ENCODE measurements around the gene ZFP64.
"Not testable (repeated sequence)": the region's sequence is repeated elsewhere in the genome, so short reads cannot be mapped to it uniquely, and the experiment has no call there.

ZFP64 gene

DNA sequence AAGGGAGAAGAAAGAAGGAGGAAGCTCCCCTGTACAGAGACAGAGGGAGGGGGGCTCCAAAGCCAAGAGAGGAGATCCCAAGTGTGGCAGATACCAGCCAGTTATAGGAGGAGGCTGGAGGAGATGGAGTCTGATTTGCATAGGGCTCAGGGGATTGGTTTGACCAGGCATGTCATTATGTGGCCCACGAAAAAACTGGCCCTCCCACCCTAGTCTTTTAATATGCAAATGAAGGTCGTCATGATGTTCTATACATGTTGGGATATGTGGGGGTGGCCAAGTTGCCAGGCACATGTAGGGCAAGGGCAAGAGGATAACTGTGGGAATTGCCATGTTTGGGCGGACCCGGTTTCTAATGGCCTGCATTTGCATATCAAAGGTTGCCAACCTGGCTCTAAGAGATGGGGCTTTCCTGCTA, 17.6 kb upstream of the ZFP64 start:
- DNase-seq = no peak
- in situ Hi-C loops (cut with HindIII; ENCODE audit: low pct_ligation_motif_present, low pct_unique_long_range_greater_than_20kb, low sequenced_read_pairs) = no loop called here

GRCh38 chr20:52207020-52207810, 15.6 kb upstream of the ZFP64 start:
- DNase-seq = no peak
- in situ Hi-C loops (cut with HindIII; ENCODE audit: low pct_ligation_motif_present, low pct_unique_long_range_greater_than_20kb, low sequenced_read_pairs) = no loop called here

- DNase-seq = no peak
Observed at GRCh38 chr20:52204136-52204535, 12.6 kb upstream of the ZFP64 start.

DNA sequence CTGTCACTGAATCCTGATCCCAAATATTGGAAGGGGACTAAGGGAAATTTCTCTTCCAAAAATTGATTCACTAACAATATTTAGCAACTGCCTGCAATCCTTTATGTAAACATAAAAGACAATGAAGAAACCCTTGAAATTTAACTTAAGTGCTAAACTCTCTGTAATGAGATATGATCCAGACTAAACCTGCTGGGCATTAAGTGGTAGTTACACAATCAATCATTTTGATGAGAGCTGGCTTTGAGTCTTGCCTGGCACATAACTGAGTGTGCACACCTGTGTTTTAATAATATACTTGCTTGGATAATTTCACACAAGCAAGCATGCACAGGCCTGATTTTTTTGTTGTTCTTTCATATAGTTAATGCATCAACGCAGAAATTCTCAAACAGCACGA, 9.8 kb upstream of the ZFP64 start:
- no peak for DNase-seq
- in situ Hi-C loops (cut with HindIII; ENCODE audit: low pct_ligation_motif_present, low pct_unique_long_range_greater_than_20kb, low sequenced_read_pairs) = no loop called here

More at GRCh38 chr20:52204136-52204535, 12.6 kb upstream of the ZFP64 start:
- in situ Hi-C loops (cut with HindIII; ENCODE audit: low pct_ligation_motif_present, low pct_unique_long_range_greater_than_20kb, low sequenced_read_pairs) = no loop called here

DNA sequence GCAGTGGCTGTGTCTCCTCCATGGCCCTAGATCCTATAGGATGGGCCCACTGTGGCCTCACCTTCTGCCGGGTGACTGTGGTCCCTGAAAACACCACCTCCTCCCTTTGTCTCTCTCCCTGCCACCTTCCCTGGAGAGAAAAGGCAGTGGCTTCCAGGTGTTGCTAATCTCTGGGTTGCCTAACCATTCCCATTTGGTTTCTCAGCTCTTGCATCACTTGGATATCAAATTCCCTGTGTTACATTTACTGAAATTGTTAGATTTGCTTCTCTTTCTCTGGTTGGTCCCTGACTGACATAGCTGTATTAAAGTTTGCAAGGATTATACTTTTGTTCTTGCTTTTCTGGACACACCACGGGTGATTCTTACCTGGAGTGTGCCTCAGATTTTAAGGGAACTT, 9.3 kb upstream of the ZFP64 start:
- no peak for DNase-seq
- in situ Hi-C loops (cut with HindIII; ENCODE audit: low pct_ligation_motif_present, low pct_unique_long_range_greater_than_20kb, low sequenced_read_pairs) = no loop called here

GRCh38 chr20:52196845-52197244, 5.3 kb upstream of the ZFP64 start:
- in situ Hi-C loops (cut with HindIII; ENCODE audit: low pct_ligation_motif_present, low pct_unique_long_range_greater_than_20kb, low sequenced_read_pairs) = no loop called here
- DNase-seq = no peak

GRCh38 chr20:52193886-52194545, 2.4 kb upstream of the ZFP64 start:
- in situ Hi-C loops (cut with HindIII; ENCODE audit: low pct_ligation_motif_present, low pct_unique_long_range_greater_than_20kb, low sequenced_read_pairs) = no loop called here
- DNase-seq = no peak

DNA sequence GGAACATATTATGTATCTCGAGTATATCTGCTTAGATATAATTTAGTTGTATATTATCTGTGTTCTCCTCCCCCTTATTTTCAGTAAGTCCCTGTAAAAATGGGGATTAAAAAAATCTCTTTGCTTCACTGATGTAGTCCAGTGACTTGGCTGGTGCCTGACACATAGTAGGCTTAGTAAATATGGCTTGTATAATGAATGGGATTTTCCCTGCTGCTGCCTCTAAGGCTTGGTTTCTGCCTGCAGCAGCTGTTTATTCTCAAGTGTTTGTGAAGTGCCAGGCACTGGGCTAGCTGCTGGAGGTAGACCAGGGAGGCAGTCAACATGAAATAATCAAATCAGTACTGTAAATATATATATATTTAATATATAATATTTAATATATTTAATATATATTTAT, 1.6 kb upstream of the ZFP64 start:
- in situ Hi-C loops (cut with HindIII; ENCODE audit: low pct_ligation_motif_present, low pct_unique_long_range_greater_than_20kb, low sequenced_read_pairs) = no loop called here
- DNase-seq = no peak

DNA sequence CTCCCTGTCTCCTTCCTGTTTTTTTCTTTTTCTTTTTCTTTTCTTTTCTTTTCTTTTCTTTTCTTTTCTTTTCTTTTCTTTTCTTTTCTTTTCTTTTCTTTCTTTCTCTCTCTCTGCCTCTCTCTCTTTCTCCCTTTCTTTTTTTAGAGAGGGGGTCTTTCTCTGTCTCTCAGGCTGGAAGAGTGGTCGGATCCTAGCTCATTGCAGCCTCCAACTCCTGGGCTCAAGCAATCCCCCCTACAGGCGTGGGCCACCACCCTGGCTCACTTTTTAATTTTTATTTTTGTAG, 1.1 kb upstream of the ZFP64 start:
- in situ Hi-C loops (cut with HindIII; ENCODE audit: low pct_ligation_motif_present, low pct_unique_long_range_greater_than_20kb, low sequenced_read_pairs); DNase-seq: not testable (repeated sequence)

DNA sequence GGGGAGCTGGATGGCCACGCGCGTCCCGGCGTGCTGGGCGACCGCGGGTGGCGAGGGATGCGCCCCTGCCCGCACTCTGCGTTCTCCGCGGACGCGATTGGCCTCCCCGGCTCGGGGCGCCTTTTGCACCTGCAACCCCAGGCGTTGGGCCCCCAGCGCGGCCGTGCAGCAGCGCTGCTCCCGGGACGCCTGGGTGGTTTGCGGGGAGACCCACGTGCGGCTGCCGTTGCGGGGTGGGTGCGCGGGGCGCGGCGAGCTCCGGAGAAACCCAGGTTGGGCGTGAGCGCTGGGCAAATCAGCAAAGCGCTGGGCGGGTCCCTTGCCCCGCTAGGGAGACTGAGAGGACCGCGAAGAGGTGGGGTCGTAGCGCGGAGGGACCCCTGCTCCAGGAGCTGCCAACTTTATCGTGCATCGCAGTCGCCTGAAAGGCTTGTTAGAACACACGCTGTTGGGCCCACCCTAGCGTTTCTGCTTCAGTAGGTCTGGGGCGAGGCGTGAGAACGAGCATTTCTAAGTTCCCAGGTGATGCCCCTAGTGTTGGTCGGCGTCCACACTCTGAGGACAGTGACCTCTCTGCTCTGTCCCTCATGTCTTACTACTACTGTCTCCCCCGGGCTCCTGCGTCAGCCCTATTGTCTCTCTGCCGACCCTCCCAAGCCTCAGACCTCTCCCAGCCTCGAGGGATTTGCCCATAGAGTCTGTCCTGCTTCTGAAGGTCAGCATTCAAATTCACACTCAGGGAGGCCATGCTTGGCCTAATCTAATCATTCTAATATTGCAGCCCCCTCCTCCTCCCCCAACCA, 538 bp upstream of the ZFP64 start:
- in situ Hi-C loops (cut with HindIII; ENCODE audit: low pct_ligation_motif_present, low pct_unique_long_range_greater_than_20kb, low sequenced_read_pairs) = no loop called here

GRCh38 chr20:52190437-52191131, 995 bp downstream of the ZFP64 start:
- DNase-seq = peak; percentile 35
- in situ Hi-C loops (cut with HindIII; ENCODE audit: low pct_ligation_motif_present, low pct_unique_long_range_greater_than_20kb, low sequenced_read_pairs) = no loop called here

More for the DNA sequence above, 538 bp upstream of the ZFP64 start:
- DNase-seq = peak; percentile 25

GRCh38 chr20:52181766-52182165, 9.8 kb downstream of the ZFP64 start:
- in situ Hi-C loops (cut with HindIII; ENCODE audit: low pct_ligation_motif_present, low pct_unique_long_range_greater_than_20kb, low sequenced_read_pairs) = no loop called here
- no peak for DNase-seq

GRCh38 chr20:52180180-52180840, 11.3 kb downstream of the ZFP64 start:
- in situ Hi-C loops (cut with HindIII; ENCODE audit: low pct_ligation_motif_present, low pct_unique_long_range_greater_than_20kb, low sequenced_read_pairs) = no loop called here
- no peak for DNase-seq

GRCh38 chr20:52179331-52180179, 12.0 kb downstream of the ZFP64 start:
- no peak for DNase-seq
- in situ Hi-C loops (cut with HindIII; ENCODE audit: low pct_ligation_motif_present, low pct_unique_long_range_greater_than_20kb, low sequenced_read_pairs) = no loop called here

- DNase-seq = no peak
- in situ Hi-C loops (cut with HindIII; ENCODE audit: low pct_ligation_motif_present, low pct_unique_long_range_greater_than_20kb, low sequenced_read_pairs) = no loop called here
Observed at GRCh38 chr20:52178691-52179090, 12.9 kb downstream of the ZFP64 start.

DNA sequence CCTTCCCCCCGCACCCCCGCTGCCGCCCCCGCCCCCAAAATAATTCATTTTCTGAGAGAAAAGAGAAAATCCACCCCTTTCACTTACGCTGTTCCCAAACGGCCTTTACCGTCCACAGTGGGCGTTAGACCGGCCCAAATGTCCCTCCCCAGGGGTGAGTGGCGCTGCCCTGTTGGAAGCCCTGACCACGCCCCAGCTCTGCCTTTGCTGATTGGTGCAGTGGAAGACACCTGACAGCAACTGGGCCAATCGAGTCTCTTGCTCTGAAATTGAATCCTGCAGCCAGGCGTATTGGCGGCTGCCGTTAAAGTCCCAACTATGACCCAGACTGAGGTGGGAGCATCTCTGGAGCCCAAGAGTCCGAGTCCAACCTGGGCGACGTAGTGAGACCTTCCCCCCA, 15.7 kb downstream of the ZFP64 start:
- in situ Hi-C loops (cut with HindIII; ENCODE audit: low pct_ligation_motif_present, low pct_unique_long_range_greater_than_20kb, low sequenced_read_pairs) = no loop called here
- no peak for DNase-seq

DNA sequence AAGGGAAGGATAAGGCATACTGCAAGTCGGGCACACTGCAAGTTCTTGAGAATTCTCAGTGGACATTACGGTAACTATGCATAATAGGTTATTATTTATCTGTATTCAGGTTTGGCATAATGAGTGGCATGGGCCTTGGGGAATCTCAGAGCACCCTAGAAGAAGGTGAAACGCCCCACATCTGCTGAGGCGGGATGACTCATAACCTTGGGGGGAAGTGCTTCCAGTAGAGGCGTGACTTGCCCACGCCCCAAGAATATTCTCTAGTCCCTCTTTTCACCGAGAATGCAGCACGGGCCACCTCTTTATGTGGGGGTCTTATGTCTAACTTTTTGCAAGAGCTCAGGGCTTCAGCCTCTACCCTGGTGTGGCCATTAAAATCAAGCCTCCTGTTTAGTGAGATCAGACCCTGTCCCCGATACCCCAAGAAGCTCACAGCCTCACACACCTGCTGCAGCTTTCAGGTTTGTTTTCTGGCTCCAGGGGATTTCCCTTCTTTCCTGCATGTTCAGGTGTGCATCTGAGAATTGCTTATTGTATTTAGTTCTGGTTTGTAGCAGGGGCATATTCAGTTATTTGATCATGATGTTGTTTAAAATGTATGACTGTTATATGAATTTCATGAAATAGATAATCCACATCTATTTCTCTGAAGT, 19.1 kb downstream of the ZFP64 start:
- in situ Hi-C loops (cut with HindIII; ENCODE audit: low pct_ligation_motif_present, low pct_unique_long_range_greater_than_20kb, low sequenced_read_pairs) = no loop called here
- DNase-seq = no peak

Measured in ACHN (cell line).